Measurements from ENCODE around the gene TMX4.

Gene TMX4

GRCh38 chr20:8012724-8013123 lies 6.8 kb downstream of the TMX4 start:
- DNase-seq = no peak

DNA sequence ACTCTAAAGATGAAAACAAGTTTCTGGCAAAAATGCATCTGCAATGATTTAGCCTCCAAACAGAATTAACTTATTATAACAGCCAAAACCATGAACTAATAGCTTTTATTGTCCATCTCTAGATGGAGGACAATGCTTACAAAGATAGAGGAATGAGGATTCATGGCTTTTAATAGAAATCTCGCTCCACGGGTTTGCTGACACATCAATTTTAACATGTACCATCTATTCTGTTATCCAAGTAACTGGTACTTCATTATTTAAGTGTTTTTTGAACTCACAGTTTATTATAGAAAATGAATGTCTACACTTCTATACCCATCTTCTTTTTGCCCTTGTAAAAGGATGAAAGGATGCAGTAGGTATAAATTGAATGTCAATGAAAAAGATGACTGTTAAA lies 10.8 kb downstream of the TMX4 start:
- DNase-seq = no peak

GRCh38 chr20:8007490-8007889 lies 12.1 kb downstream of the TMX4 start:
- DNase-seq = no peak

DNA sequence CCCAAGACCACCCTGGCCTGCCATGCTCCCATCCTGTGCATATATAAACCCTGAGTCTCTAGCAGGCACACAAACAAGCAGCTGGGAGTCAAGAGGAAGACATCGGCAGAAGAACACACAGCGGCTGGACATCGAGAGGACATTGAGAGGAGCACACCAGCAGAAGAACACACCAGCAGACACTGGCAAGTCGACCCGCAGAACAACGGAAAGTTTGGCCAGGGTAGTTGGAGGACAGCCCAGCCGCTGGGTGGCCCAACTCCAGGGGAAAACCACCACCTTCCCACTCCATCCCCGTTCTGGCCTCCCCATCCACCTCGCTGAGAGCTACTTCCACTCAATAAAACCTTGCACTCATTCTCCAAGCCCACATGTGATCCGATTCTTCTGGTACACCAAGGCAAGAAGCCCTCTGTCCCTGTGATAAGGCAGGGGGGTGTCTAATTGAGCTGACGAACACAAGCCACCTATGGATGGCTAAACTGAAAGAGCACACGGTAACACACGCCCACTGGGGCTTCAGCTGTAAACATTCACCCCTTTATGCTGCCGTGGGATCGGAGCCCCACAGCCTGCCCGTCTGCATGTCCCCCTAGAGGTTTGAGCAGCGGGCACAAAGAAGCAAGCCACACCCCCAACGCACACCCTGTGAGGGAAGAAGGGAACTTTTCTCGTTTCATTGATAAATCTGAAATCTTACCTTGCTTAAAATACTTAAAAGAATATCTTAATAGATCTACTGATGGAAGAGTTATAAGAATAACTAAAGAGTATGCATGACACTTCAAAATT lies 13.8 kb downstream of the TMX4 start:
- DNase-seq = no peak

DNA sequence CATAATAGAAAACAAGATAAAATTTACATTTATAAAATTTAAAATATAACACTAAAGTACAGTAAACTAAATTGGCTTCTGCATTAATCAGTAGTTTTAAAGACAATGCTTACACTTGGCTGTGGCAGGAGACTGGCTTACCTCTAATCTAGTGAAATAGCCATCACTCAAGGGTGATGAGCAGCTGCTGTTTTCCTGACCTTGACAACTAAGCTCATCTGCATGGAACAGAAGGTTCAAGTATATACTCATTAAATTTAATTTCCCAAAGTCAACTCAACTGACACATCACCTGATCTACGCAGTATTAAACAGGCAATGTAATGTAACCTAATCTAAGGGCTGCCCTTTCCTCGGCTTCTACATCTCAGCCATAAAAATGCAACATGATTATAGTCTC lies 14.5 kb downstream of the TMX4 start:
- no peak for DNase-seq

DNA sequence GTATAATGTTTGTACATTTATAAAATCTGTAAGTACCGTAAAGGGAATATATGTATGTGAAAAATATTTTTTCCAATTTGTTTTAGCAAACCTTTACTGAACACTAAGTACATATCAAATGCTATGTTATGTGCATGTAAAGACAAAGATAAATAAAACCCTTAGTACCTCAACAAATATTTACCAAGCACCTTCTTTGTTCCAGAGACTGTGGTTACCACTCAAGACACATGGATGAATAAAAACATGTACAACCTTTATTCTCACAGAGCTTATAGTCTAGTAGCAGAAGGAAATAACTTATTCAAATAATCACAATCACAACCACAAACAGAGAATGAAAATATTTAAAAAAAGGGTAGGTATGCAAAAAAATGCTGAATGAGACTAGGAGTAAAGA lies 17.5 kb downstream of the TMX4 start:
- no peak for DNase-seq

- no peak for DNase-seq
Observed at GRCh38 chr20:8000796-8001195, 18.8 kb downstream of the TMX4 start.

GRCh38 chr20:7996898-7997297 lies 22.7 kb downstream of the TMX4 start:
- no peak for DNase-seq

GRCh38 chr20:7994809-7995208 lies 24.8 kb downstream of the TMX4 start:
- no peak for DNase-seq

- no peak for DNase-seq
Observed at GRCh38 chr20:7993703-7994102, 25.9 kb downstream of the TMX4 start.

DNA sequence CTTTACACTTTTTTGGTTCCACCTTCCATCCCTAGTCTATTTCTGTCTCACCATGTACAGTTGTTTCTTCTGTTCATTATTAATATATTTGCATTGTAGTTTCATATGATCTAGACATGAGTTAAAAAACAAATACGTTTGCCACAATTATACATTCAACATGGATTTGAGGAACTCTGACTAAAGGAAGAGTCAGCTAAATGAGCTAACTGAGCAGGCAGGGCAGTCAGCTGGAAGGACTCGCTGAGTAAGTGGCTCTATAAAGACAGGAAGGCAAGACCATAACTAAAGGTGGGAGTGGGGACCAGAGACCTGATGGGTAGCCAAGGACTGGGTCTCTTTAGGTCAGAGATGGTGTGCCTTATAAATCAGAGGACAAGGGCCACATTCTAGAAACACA lies 26.3 kb downstream of the TMX4 start:
- no peak for DNase-seq

DNA sequence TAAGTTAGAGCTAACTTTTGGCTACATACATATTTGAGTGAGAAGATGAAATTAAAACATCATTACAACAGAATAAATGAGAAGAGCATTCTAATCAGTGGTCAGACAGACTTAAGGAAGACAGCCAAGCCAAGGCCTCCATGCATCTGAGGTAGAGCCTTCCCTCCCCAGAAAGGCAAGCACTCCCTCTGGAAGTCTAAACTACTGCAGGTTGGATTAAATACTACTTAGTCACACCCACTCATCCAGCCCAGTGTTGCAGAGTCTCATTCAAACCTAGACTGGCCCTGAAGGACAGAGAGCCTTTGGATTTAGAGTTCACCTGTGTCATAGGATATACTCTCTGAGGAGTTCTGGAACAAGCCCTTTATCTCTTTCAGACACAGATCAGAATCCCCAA lies 29.2 kb downstream of the TMX4 start:
- no peak for DNase-seq

- DNase-seq = no peak
Observed at GRCh38 chr20:7989379-7989778, 30.2 kb downstream of the TMX4 start.

DNA sequence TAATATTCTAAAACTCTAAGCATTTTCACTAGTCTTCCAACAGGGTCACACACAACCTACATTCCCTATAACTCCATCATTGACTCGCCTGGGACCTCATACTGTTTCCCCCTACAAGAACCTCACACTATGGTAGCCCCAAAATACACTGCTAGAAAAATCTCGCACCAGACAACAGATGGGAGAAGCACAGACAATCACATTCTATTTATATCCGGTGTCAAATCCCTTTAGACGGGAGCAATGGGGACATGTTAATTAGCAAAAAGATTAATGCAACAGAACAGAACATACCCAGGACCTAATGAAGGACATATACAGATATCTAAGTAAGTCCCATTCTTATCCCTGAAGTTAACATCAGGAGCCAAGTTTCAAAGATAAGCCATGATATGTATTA lies 33.6 kb downstream of the TMX4 start:
- no peak for DNase-seq

GRCh38 chr20:7984192-7984591 lies 35.4 kb downstream of the TMX4 start:
- no peak for DNase-seq

GRCh38 chr20:7981374-7981773 lies 38.2 kb downstream of the TMX4 start:
- DNase-seq = no peak

GRCh38 chr20:7980332-7981046 lies 39.1 kb downstream of the TMX4 start:
- no peak for DNase-seq

DNA sequence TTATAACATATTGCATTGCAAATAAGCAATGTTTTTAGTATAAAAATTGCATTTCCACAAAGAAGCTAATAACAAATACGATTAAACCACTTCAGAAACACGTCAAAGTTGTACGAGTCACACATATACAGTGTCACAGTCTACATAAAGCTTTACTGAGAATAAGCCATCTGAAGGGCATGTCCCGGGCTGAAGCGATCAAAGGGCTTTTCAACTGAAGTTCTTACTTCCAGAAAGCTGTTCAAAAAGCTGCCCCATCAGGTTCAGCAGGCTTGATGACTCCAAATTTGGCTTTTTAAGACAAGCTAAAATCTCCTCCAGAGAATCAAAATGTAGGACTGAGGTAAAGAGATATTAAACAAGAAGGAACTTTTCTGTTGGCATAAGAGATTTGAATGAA lies 41.9 kb downstream of the TMX4 start:
- no peak for DNase-seq

DNA sequence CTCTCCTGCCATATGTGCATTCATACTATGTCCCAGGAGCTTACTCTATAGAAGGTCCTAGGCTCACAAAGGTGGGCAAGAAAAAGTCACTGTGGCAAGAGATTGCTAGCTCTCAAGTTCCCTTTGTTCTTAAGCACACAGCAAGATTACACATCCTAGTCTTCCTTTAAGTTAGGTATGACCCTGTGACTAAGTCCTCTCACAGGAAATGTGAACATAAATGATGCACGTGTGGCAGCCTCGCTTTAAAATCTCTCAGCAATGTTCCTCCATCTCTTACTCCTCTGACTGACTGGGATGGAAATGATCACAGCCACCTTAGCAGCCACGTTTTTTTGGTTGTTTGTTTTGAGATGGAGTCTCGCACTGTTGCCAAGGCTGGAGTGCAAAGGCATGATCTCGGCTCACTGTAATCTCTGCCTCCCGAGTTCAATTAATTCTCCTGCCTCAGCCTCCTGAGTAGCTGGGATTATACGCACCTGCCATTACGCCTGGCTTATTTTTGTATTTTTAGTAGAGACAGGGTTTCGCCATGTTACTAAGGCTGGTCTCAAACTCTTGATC lies 43.6 kb downstream of the TMX4 start:
- DNase-seq = no peak

DNA sequence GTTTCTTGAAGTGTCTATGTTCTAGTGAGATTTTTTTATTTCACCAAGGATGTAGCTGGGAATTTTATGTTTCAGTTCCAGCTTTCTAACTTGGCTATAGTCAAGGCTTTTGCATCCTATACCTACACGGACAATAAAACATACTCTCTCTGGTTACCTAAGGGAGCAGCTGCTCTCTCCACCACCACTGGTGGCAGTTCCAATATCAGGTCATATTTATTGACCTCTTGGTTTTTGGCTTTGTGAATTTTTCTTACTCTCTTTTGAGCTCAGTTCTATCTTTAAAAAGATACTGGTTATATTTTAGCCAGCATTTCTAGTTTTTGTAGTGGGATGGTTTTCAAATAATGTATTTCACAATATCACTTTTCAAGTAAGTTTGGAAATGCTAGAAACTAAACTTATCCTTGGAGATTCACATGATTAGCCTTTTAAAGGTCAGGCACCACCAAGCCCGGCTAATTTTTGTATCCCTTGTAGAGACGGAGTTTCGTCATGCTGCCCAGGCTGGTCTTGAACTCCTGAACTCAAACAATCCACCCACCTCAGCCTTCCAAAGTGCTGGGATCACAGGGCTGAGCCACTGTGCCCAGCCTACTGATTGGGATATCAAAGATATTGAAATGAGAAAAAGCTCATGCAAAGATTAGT lies 44.7 kb downstream of the TMX4 start:
- no peak for DNase-seq

GRCh38 chr20:7971536-7972280 lies 47.9 kb downstream of the TMX4 start:
- no peak for DNase-seq

DNA sequence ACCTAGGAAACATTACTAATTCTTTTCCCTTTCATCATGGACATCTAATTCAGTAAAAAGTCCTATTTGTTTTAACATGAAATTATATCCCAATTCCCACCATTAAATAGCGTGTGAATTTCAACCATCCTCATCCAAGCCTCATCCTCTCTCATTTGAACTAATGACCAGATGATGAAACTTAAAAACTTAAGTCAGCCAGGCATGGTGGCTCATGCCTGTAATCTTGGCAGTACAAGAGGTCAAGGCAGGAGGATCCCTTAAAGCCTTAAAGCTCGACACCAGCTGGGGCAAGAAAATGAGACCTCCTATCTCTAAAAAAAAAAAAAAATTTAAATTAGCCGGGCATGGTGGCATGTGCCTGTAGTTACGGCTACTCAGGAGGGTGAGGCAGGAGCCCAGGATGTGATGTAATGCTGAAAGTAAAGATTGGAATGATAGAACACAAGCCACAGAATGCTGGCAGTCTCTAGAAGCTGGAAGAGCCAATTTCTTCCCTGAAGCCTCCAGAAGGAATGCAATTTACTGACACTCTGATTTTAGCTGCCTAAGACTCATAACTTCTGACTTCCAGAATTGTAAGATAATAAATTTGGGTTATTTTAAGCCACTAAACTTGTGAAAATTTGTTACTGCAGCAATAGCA lies 52.2 kb downstream of the TMX4 start:
- no peak for DNase-seq

- DNase-seq = no peak
Observed at GRCh38 chr20:7966176-7966575, 53.4 kb downstream of the TMX4 start.

Measured in RPMI8226 (cell line).